CD4-positive, CD25-positive, alpha-beta regulatory T cell (primary cell): ENCODE results near the gene MYOZ1. TPM values are rescaled to one million over a fixed set of nuclear protein-coding genes. Genes with fewer than 3 reads are reported as not detected.
"Not testable (repeated sequence)": the region's sequence is repeated elsewhere in the genome, so short reads cannot be mapped to it uniquely, and the experiment has no call there.

Experiments
- ATAC-seq, 2 donors: fragments of 150-1000 bp; cut with Tn5 transposase; one replicate each; pipeline ENCODE4 v1.10.0; 2021; ENCODE audit warnings: low read depth in 2 of 2, moderate number of reproducible peaks in 2 of 2, moderate library complexity in 1 of 2
- DNase-seq, 3 donors: peaks; one replicate each; pipeline versions ENCODE4 v3.0.0 to v3.0.0-alpha.2; 2012 to 2022; ENCODE audit warnings: mixed read lengths in 1 of 3
- H3K27ac ChIP-seq: one replicate; pipeline ENCODE4 v1.7.0; 2013; ENCODE audit warnings: mild to moderate bottlenecking, low read length; ENCODE audit not compliant: insufficient read depth, poor library complexity, severe bottlenecking
- H3K27me3 ChIP-seq: one replicate; pipeline ENCODE4 v1.7.0; 2013; ENCODE audit warnings: low read length; ENCODE audit not compliant: control insufficient read depth, insufficient read depth
- H3K36me3 ChIP-seq: one replicate; pipeline ENCODE4 v1.7.0; 2013; ENCODE audit warnings: mild to moderate bottlenecking, low read length, moderate library complexity; ENCODE audit not compliant: control insufficient read depth, insufficient read depth
- H3K4me1 ChIP-seq: 2 replicates; pipeline ENCODE4 v1.7.0; 2013; ENCODE audit warnings: mild to moderate bottlenecking, low read length; ENCODE audit not compliant: insufficient read depth, control insufficient read depth, poor library complexity, severe bottlenecking
- H3K4me3 ChIP-seq: one replicate; pipeline ENCODE4 v1.7.0; 2013; ENCODE audit warnings: low read depth, mild to moderate bottlenecking, low read length, moderate library complexity
- H3K9me3 ChIP-seq, 2 experiments: 1 replicate in 1 of 2; 2 replicates in 1 of 2; pipeline ENCODE4 v1.7.0; 2013; ENCODE audit warnings: low read length in 2 of 2, mild to moderate bottlenecking in 1 of 2, moderate library complexity in 1 of 2; ENCODE audit not compliant: control insufficient read depth in 2 of 2
- H3K27ac Mint-ChIP-seq, 3 donors: one replicate each; pipeline ENCODE4 v1.8.0; 2020 to 2022; ENCODE audit warnings: mild to moderate bottlenecking in 3 of 3, mixed read lengths in 3 of 3, moderate library complexity in 2 of 3
- H3K27me3 Mint-ChIP-seq: one replicate; pipeline ENCODE4 v1.8.0; 2022; ENCODE audit warnings: mild to moderate bottlenecking, mixed read lengths
- H3K36me3 Mint-ChIP-seq: one replicate; pipeline ENCODE4 v1.8.0; 2020; ENCODE audit warnings: mixed read lengths
- H3K4me1 Mint-ChIP-seq, 4 donors: one replicate each; pipeline ENCODE4 v1.8.0; 2020 to 2022; ENCODE audit warnings: mixed read lengths in 4 of 4, mild to moderate bottlenecking in 1 of 4
- H3K4me3 Mint-ChIP-seq, 4 donors: one replicate each; pipeline ENCODE4 v1.8.0; 2020 to 2022; ENCODE audit warnings: mild to moderate bottlenecking in 4 of 4, mixed read lengths in 4 of 4, moderate library complexity in 3 of 4
- H3K9me3 Mint-ChIP-seq, 7 donors: one replicate each; pipeline ENCODE4 v1.8.0; 2020 to 2022; ENCODE audit warnings: mixed read lengths in 7 of 7, mild to moderate bottlenecking in 3 of 7, moderate library complexity in 2 of 7
- polyA plus RNA-seq, 4 donors: library from polyadenylated mRNA; unstranded; fragments of 300-500 nt; fragmentation: Illumina TruSeq; gene quantifications; one replicate each; pipeline ENCODE4 v1.2.3, GENCODE V29; 2021
- total RNA-seq: library from RNA; stranded (reverse); gene quantifications from one replicate; pipeline ENCODE4 v1.2.3, GENCODE V29; 2022

The MYOZ1 gene
- total and polyA plus RNA-seq, 5 donors from 2014 or later: not detected

- H3K9me3 ChIP-seq, H3K36me3 Mint-ChIP-seq, H3K27ac ChIP-seq, H3K4me3 Mint-ChIP-seq, DNase-seq, H3K4me3 ChIP-seq, H3K27ac Mint-ChIP-seq, ATAC-seq, H3K4me1 ChIP-seq, H3K36me3 ChIP-seq, H3K4me1 Mint-ChIP-seq, H3K27me3 Mint-ChIP-seq, H3K9me3 Mint-ChIP-seq, H3K27me3 ChIP-seq: not testable (repeated sequence)
Observed at GRCh38 chr10:73664156-73665040, 23.1 kb upstream of the MYOZ1 start.

GRCh38 chr10:73663621-73664020 lies 22.3 kb upstream of the MYOZ1 start:
- H3K27me3 Mint-ChIP-seq, ATAC-seq, H3K27ac ChIP-seq, H3K27me3 ChIP-seq, H3K36me3 Mint-ChIP-seq, H3K4me3 Mint-ChIP-seq, H3K9me3 Mint-ChIP-seq, H3K27ac Mint-ChIP-seq, H3K4me1 ChIP-seq, H3K36me3 ChIP-seq, H3K4me3 ChIP-seq, H3K9me3 ChIP-seq, H3K4me1 Mint-ChIP-seq, DNase-seq: not testable (repeated sequence)

GRCh38 chr10:73662705-73663104 lies 21.4 kb upstream of the MYOZ1 start:
- ATAC-seq, H3K36me3 ChIP-seq, H3K4me3 Mint-ChIP-seq, DNase-seq, H3K9me3 ChIP-seq, H3K27me3 ChIP-seq, H3K4me1 ChIP-seq, H3K27me3 Mint-ChIP-seq, H3K27ac ChIP-seq, H3K27ac Mint-ChIP-seq, H3K9me3 Mint-ChIP-seq, H3K4me3 ChIP-seq, H3K36me3 Mint-ChIP-seq, H3K4me1 Mint-ChIP-seq: not testable (repeated sequence)

GRCh38 chr10:73655990-73656298 lies 14.7 kb upstream of the MYOZ1 start, which contains the start of gene SYNPO2L:
Gene SYNPO2L, minus strand, starts transcription at chr10:73656029. Its CDS starts 107 bp downstream, at chr10:73655922.
- DNase-seq (no peak), ATAC-seq (no peak)
- Histone ChIP-seq H3K4me1 (no peaks in the 10 kb centered on the region), H3K9me3 (no peaks in the 10 kb centered on the region), H3K27me3 (no peaks in the 10 kb centered on the region), H3K4me3 (no peak within 1 kb of the TSS), H3K27ac (no peak within 1 kb of the TSS), H3K36me3 (no peaks in the 10 kb centered on the region)
- no peaks in the 10 kb centered on the region for H3K36me3 Mint-ChIP-seq
- no peak within 1 kb of the TSS for H3K4me3 Mint-ChIP-seq
- peak within 1 kb of the TSS in 1 of 3 donors; percentile 8 for H3K27ac Mint-ChIP-seq
- no peaks in the 10 kb centered on the region for H3K9me3 Mint-ChIP-seq
- H3K4me1 Mint-ChIP-seq: no peaks in the 10 kb centered on the region
- H3K27me3 Mint-ChIP-seq: peaks cover 4% of the 10 kb centered on the region

- Histone ChIP-seq H3K27ac (no peak overlapping the region), H3K36me3 (no peaks in the 10 kb centered on the region), H3K9me3 (no peaks in the 10 kb centered on the region), H3K4me1 (no peaks in the 10 kb centered on the region), H3K4me3 (no peak overlapping the region), H3K27me3 (no peaks in the 10 kb centered on the region)
- Mint-ChIP-seq H3K27me3 (peaks cover 4% of the 10 kb centered on the region), H3K36me3 (no peaks in the 10 kb centered on the region), H3K27ac (peak overlapping the region in 1 of 3 donors; percentile 8), H3K4me1 (no peaks in the 10 kb centered on the region), H3K4me3 (no peak overlapping the region), H3K9me3 (no peaks in the 10 kb centered on the region)
- DNase-seq (no peak), ATAC-seq (no peak)
Observed at GRCh38 chr10:73655257-73655989, 14.1 kb upstream of the MYOZ1 start.

GRCh38 chr10:73653701-73654100 lies 12.4 kb upstream of the MYOZ1 start:
- ATAC-seq: no peak
- Histone ChIP-seq H3K36me3 (no peaks in the 10 kb centered on the region), H3K27ac (no peak overlapping the region), H3K27me3 (no peaks in the 10 kb centered on the region), H3K4me3 (no peak overlapping the region), H3K9me3 (no peaks in the 10 kb centered on the region), H3K4me1 (no peaks in the 10 kb centered on the region)
- DNase-seq: peak in 1 of 3 donors; percentile 42
- no peaks in the 10 kb centered on the region for H3K36me3 Mint-ChIP-seq
- no peak overlapping the region for H3K4me3 Mint-ChIP-seq
- no peak overlapping the region for H3K27ac Mint-ChIP-seq
- peaks cover 4% of the 10 kb centered on the region for H3K27me3 Mint-ChIP-seq
- H3K9me3 Mint-ChIP-seq: no peaks in the 10 kb centered on the region
- peaks cover 0 to 2% (median 1%) of the 10 kb centered on the region in 4 donors for H3K4me1 Mint-ChIP-seq

GRCh38 chr10:73653195-73653594 lies 11.9 kb upstream of the MYOZ1 start:
- DNase-seq (no peak), ATAC-seq (no peak)
- peaks cover 0 to 2% (median 1%) of the 10 kb centered on the region in 4 donors for H3K4me1 Mint-ChIP-seq

More at GRCh38 chr10:73653195-73653594, 11.9 kb upstream of the MYOZ1 start:
- H3K9me3 ChIP-seq: no peaks in the 10 kb centered on the region
- H3K27me3 Mint-ChIP-seq: peaks cover 4% of the 10 kb centered on the region
- H3K36me3 ChIP-seq: no peaks in the 10 kb centered on the region
- H3K36me3 Mint-ChIP-seq: no peaks in the 10 kb centered on the region
- no peaks in the 10 kb centered on the region for H3K27me3 ChIP-seq
- no peak overlapping the region for H3K4me3 Mint-ChIP-seq
- no peaks in the 10 kb centered on the region for H3K9me3 Mint-ChIP-seq
- H3K27ac Mint-ChIP-seq: no peak overlapping the region
- no peak overlapping the region for H3K4me3 ChIP-seq
- H3K27ac ChIP-seq: no peak overlapping the region
- H3K4me1 ChIP-seq: peaks cover under 1% of the 10 kb centered on the region
